ENCODE measurements around the gene PSME3.
A peak's percentile ranks its signal among the peaks of the same experiment; 100 is the strongest.

The PSME3 gene

GRCh38 chr17:42844761-42845555 lies 11.8 kb downstream of the PSME3 start:
- no peak for DNase-seq (ENCODE audit: low read depth)
- TF ChIP-seq CTCF (conservative IDR thresholded peaks at IDR 0.05; ENCODE audit: control insufficient read depth, insufficient read depth, low read depth, low read length), result no peak
- no peak overlapping the region for H3K4me3 ChIP-seq (ENCODE audit: control insufficient read depth, low read depth, low read length)

GRCh38 chr17:42845556-42845917 lies 12.3 kb downstream of the PSME3 start:
- TF ChIP-seq CTCF (conservative IDR thresholded peaks at IDR 0.05; ENCODE audit: control insufficient read depth, insufficient read depth, low read depth, low read length), result no peak
- no peak overlapping the region for H3K4me3 ChIP-seq (ENCODE audit: control insufficient read depth, low read depth, low read length)
- DNase-seq (ENCODE audit: low read depth), result peak; percentile 23

DNA sequence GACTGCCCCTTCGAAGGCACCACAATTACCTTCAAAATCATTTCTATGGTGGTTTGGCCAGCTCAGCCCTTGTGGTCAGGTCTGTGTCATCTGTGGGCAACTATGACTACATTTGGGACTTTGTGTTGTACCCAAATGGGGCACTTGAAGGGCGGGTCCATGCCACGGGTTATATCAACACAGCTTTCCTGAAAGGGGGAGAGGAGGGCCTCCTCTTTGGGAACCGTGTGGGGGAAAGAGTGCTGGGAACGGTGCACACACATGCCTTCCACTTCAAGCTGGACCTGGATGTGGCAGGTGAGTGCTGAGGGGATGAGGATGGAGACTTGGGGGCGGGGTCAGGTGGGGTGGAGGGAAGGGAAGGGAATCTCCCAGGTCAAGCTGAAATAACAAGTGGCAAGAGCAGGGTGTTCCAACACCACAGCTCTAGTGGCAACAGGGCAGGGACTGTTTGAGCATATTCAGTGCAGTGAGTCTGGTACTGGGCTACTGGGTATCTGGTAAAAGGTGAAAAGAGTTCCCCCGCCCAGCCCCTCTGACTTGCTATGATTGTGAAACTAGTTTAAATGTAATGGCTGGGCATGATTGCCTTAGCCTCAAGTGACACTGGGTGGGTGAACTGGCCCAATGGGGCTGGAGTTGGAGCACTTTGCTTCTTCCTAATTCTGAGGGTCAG lies 12.9 kb downstream of the PSME3 start:
- TF ChIP-seq CTCF (conservative IDR thresholded peaks at IDR 0.05; ENCODE audit: control insufficient read depth, insufficient read depth, low read depth, low read length), result no peak
- H3K4me3 ChIP-seq (ENCODE audit: control insufficient read depth, low read depth, low read length), result no peak overlapping the region
- DNase-seq (ENCODE audit: low read depth), result peak; percentile 23

DNA sequence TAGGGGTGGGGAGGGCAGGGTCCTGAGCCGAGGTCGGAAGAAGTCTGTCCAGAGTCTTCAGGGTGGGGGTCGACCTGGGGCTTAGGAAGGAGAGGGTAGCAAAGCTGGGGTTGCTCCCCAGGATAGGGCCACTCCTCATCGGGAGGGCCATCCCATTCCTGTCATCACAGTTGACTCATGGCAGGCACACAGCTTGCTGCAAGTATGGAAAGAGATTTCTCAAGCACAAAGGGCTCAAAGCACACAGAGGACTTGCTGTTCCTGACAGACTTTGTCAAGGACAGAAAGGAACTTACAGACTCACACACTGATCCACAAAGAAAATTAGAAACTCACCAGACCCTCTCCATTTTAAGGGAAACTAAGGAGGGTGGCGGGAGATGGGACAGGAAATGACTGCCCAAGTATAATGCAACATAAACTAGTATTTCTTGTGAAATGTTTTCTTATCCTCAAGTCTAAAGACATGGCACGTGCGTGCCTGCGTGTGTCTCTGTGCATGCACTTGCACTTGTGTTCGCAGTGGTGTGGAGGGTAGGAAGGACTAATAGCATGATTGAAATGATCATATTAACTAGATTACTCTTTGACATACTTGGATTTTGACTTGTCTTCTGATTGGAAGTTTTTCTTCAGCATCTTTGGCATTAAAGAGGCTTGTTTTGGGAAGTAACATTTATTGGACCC lies 13.5 kb downstream of the PSME3 start:
- no peak overlapping the region for H3K4me3 ChIP-seq (ENCODE audit: control insufficient read depth, low read depth, low read length)
- no peak for TF ChIP-seq CTCF (conservative IDR thresholded peaks at IDR 0.05; ENCODE audit: control insufficient read depth, insufficient read depth, low read depth, low read length)
- DNase-seq (ENCODE audit: low read depth), result peak; percentile 76

DNA sequence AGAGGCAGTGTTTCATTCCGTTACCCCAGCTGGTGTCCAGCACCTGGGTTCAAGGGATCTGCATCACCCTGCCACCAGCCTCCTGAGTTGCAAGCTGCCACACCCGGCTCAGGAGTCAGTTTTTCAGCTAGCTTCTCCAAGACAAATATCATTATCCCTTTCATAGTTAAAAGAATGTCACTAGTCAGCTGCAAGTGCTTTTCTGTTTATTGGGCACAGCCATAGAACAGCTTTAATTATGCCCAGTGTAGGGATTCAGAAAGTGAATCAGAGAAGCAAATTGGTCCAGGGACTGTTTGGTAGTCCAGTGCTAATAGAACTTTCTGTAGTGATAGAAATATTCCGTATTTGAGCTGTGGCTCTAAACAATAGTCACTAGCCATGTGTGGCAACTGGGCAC lies 14.9 kb downstream of the PSME3 start:
- no peak for TF ChIP-seq CTCF (conservative IDR thresholded peaks at IDR 0.05; ENCODE audit: control insufficient read depth, insufficient read depth, low read depth, low read length)
- H3K4me3 ChIP-seq (ENCODE audit: control insufficient read depth, low read depth, low read length), result no peak overlapping the region
- DNase-seq (ENCODE audit: low read depth), result no peak

GRCh38 chr17:42849031-42849430 lies 15.8 kb downstream of the PSME3 start:
- no peak overlapping the region for H3K4me3 ChIP-seq (ENCODE audit: control insufficient read depth, low read depth, low read length)
- no peak for DNase-seq (ENCODE audit: low read depth)
- no peak for TF ChIP-seq CTCF (conservative IDR thresholded peaks at IDR 0.05; ENCODE audit: control insufficient read depth, insufficient read depth, low read depth, low read length)

Data from fibroblast of mammary gland (primary cell).